ENCODE data around the gene MGA. TPM values are rescaled to one million over a fixed set of nuclear protein-coding genes. Genes with fewer than 3 reads are reported as not detected.
A peak's percentile ranks its signal among the peaks of the same experiment; 100 is the strongest.

The MGA gene
- total and polyA plus RNA-seq, 2 of the 8 experiments (the other 6 are each of a cell fraction or from before 2014, with no cell fraction given) = 7.6 to 53.2 TPM

GRCh38 chr15:41660235-41661077 lies at the start of gene MGA (continued):
- TF ChIP-seq CHD7 (IDR thresholded peaks at IDR 0.05; ENCODE audit: insufficient replicate concordance, low read length) (no peak), SIN3A (conservative IDR thresholded peaks at IDR 0.05 in 1 of 2, IDR thresholded peaks at IDR 0.05 in 1 of 2; ENCODE audit: low read depth in 1 of 2, low read length in 2 of 2) (peak in 1 of 2 experiments; percentile 49; a peak in 1 of 4 replicates), CREB1 (IDR thresholded peaks at IDR 0.05) (peak; percentile 82), RBBP5 (IDR thresholded peaks at IDR 0.05; ENCODE audit: borderline replicate concordance, low read depth, low read length) (peak; percentile 90; the same call in 1 of the 2 replicates), CTCF (IDR thresholded peaks at IDR 0.05; ENCODE audit: control extremely low read depth in 1 of 3, insufficient read depth in 1 of 3, low read depth in 1 of 3, low read length in 3 of 3) (peak in 2 of 3 experiments; percentile 11 to 19; a peak in 2 of 4 replicates), JUN (IDR thresholded peaks at IDR 0.05; ENCODE audit: low read depth, low read length) (no peak)

All from H1 (cell line).